Trophoblast cell (in vitro differentiated cells and primary cell): ENCODE results near the gene CELSR3.

ENCODE experiments used
- DNase-seq, 2 donors: peaks; one replicate each; pipeline ENCODE4 v3.0.0-alpha.2; 2016
- H2AFZ ChIP-seq: 2 replicates; pipeline ENCODE4 v1.6.1; 2013; ENCODE audit warnings: low read length, moderate library complexity, mild to moderate bottlenecking; ENCODE audit not compliant: insufficient read depth, poor library complexity
- H2AK5ac ChIP-seq: 2 replicates; pipeline ENCODE4 v1.6.1; 2013; ENCODE audit warnings: mild to moderate bottlenecking, low read length
- H2BK120ac ChIP-seq: 2 replicates; pipeline ENCODE4 v1.6.1; 2013; ENCODE audit warnings: low read length, mild to moderate bottlenecking, moderate library complexity; ENCODE audit not compliant: insufficient read depth, poor library complexity
- H2BK12ac ChIP-seq: 2 replicates; pipeline ENCODE4 v1.6.1; 2013; ENCODE audit warnings: mild to moderate bottlenecking, low read length, moderate library complexity
- H2BK5ac ChIP-seq: 2 replicates; pipeline ENCODE4 v1.6.1; 2013; ENCODE audit warnings: low read length, low read depth, moderate library complexity, mild to moderate bottlenecking; ENCODE audit not compliant: poor library complexity
- H3K14ac ChIP-seq: 2 replicates; pipeline ENCODE4 v1.6.1; 2013; ENCODE audit warnings: mild to moderate bottlenecking, low read length
- H3K18ac ChIP-seq: 2 replicates; pipeline ENCODE4 v1.6.1; 2013; ENCODE audit warnings: mild to moderate bottlenecking, low read length
- H3K23ac ChIP-seq: 2 replicates; pipeline ENCODE4 v1.6.1; 2013; ENCODE audit warnings: low read length
- H3K27ac ChIP-seq: 2 replicates; pipeline ENCODE4 v1.5.1; 2013; ENCODE audit warnings: low read depth, mild to moderate bottlenecking, inconsistent platforms, low read length, moderate library complexity
- H3K27me3 ChIP-seq: 2 replicates; pipeline ENCODE4 v1.6.1; 2013; ENCODE audit warnings: inconsistent platforms, mild to moderate bottlenecking, low read length, moderate library complexity; ENCODE audit not compliant: insufficient read depth
- H3K36me3 ChIP-seq, 2 experiments: 1 replicate in 1 of 2; 2 replicates in 1 of 2; pipeline ENCODE4 v1.6.1; 2013; ENCODE audit warnings: low read length in 2 of 2, mild to moderate bottlenecking in 2 of 2, moderate library complexity in 1 of 2; ENCODE audit not compliant: insufficient read depth in 2 of 2, control insufficient read depth in 1 of 2
- H3K4ac ChIP-seq: 2 replicates; pipeline ENCODE4 v1.6.1; 2013; ENCODE audit warnings: low read depth, mild to moderate bottlenecking, low read length, moderate library complexity
- H3K4me1 ChIP-seq, 2 experiments: 1 replicate in 1 of 2; 2 replicates in 1 of 2; pipeline ENCODE4 v1.6.1; 2013; ENCODE audit warnings: low read length in 2 of 2, mild to moderate bottlenecking in 2 of 2, moderate library complexity in 1 of 2; ENCODE audit not compliant: insufficient read depth in 2 of 2, control insufficient read depth in 1 of 2
- H3K4me2 ChIP-seq: 2 replicates; pipeline ENCODE4 v1.6.1; 2013; ENCODE audit warnings: inconsistent platforms, mild to moderate bottlenecking, low read length, moderate library complexity
- H3K4me3 ChIP-seq: 2 replicates; pipeline ENCODE4 v1.5.1; 2013; ENCODE audit warnings: mild to moderate bottlenecking, low read depth, low read length, inconsistent platforms
- H3K79me1 ChIP-seq: one replicate; pipeline ENCODE4 v1.6.1; 2013; ENCODE audit warnings: low read length
- H3K79me2 ChIP-seq: 2 replicates; pipeline ENCODE4 v1.6.1; 2013; ENCODE audit warnings: low read length, mild to moderate bottlenecking; ENCODE audit not compliant: control insufficient read depth, insufficient read depth, poor library complexity
- H3K9ac ChIP-seq: 2 replicates; pipeline ENCODE4 v1.6.1; 2013; ENCODE audit warnings: mild to moderate bottlenecking, low read length
- H3K9me3 ChIP-seq: 2 replicates; pipeline ENCODE4 v1.6.1; 2013; ENCODE audit warnings: low read depth, mild to moderate bottlenecking, control low read depth, inconsistent platforms, low read length; ENCODE audit not compliant: insufficient read depth
- H4K12ac ChIP-seq: 2 replicates; pipeline ENCODE4 v1.6.1; 2013; ENCODE audit warnings: low read depth, mild to moderate bottlenecking, low read length, moderate library complexity
- H4K8ac ChIP-seq: 2 replicates; pipeline ENCODE4 v1.6.1; 2013; ENCODE audit warnings: low read depth, mild to moderate bottlenecking, low read length, moderate library complexity
- H4K91ac ChIP-seq: one replicate; pipeline ENCODE4 v1.6.1; 2013; ENCODE audit warnings: low read depth, mild to moderate bottlenecking, low read length, moderate library complexity
- WGBS: extraction: QIAGEN DNeasy Blood & Tissue Kit; methylation state at CpG from one replicate; pipeline ENCODE4 v1.1.7; 2013; ENCODE audit warnings: missing lambda C conversion rate; ENCODE audit not compliant: insufficient read length, insufficient coverage; ENCODE audit errors: extremely low coverage; 5-methylcytosine and 5-hydroxymethylcytosine counted together

CELSR3 gene

GRCh38 chr3:48664313-48664644 lies 1.6 kb upstream of the CELSR3 start:
- H2BK120ac ChIP-seq = no peak overlapping the region
- no peak overlapping the region for H3K14ac ChIP-seq
- no peak overlapping the region for H2AK5ac ChIP-seq
- no CpG with 5 or more reads among the region's 11 CpGs for WGBS
- H3K27me3 ChIP-seq = no peaks in the 10 kb centered on the region
- H3K18ac ChIP-seq = no peak overlapping the region
- H3K4ac ChIP-seq = no peak overlapping the region
- no peak overlapping the region for H3K27ac ChIP-seq
- peaks cover 16% of the 10 kb centered on the region for H3K9me3 ChIP-seq
- H3K4me1 ChIP-seq = peaks cover 10 to 14% of the 10 kb centered on the region in 2 experiments
- H4K12ac ChIP-seq = no peak overlapping the region
- H3K4me2 ChIP-seq = no peak overlapping the region
- no peak overlapping the region for H3K4me3 ChIP-seq
- H4K8ac ChIP-seq = no peak overlapping the region
- H3K79me1 ChIP-seq = peaks cover 9% of the 10 kb centered on the region
- H3K23ac ChIP-seq = no peak overlapping the region
- no peak overlapping the region for H2AFZ ChIP-seq
- no peak overlapping the region for H2BK12ac ChIP-seq
- no peak overlapping the region for H2BK5ac ChIP-seq
- no peak overlapping the region for H4K91ac ChIP-seq
- DNase-seq = no peak
- H3K36me3 ChIP-seq = no peaks in the 10 kb centered on the region
- no peaks in the 10 kb centered on the region for H3K79me2 ChIP-seq
- no peak overlapping the region for H3K9ac ChIP-seq

GRCh38 chr3:48663489-48664312 lies 1.0 kb upstream of the CELSR3 start:
- Histone ChIP-seq H3K27me3 (no peaks in the 10 kb centered on the region), H3K9ac (peak overlapping the region; percentile 36), H2BK12ac (peak overlapping the region; percentile 25), H3K23ac (no peak overlapping the region), H3K18ac (peak overlapping the region; percentile 78), H3K14ac (peak overlapping the region; percentile 81), H3K4ac (peak overlapping the region; percentile 45), H3K79me1 (peaks cover 9% of the 10 kb centered on the region), H4K91ac (peak overlapping the region; percentile 85), H2BK5ac (peak overlapping the region; percentile 90), H3K27ac (peak overlapping the region; percentile 89), H2AFZ (peak overlapping the region; percentile 71), H4K12ac (peak overlapping the region; percentile 75), H2AK5ac (peak overlapping the region; percentile 38), H3K4me3 (peak overlapping the region; percentile 71), H3K4me2 (peak overlapping the region; percentile 63), H3K9me3 (peaks cover 21% of the 10 kb centered on the region), H2BK120ac (peak overlapping the region; percentile 70), H3K79me2 (no peaks in the 10 kb centered on the region), H3K36me3 (no peaks in the 10 kb centered on the region), H3K4me1 (peaks cover 10 to 14% of the 10 kb centered on the region in 2 experiments), H4K8ac (peak overlapping the region; percentile 88)
- whole genome bisulfite sequencing = no CpG with 5 or more reads among the region's 66 CpGs
- DNase-seq = peak; percentile 99

- Histone ChIP-seq H3K27me3 (no peaks in the 10 kb centered on the region), H3K9ac (no peak overlapping the region), H3K23ac (no peak overlapping the region), H3K79me1 (peaks cover 9% of the 10 kb centered on the region), H3K4ac (no peak overlapping the region), H2AK5ac (no peak overlapping the region), H3K4me2 (peak overlapping the region; percentile 98), H4K91ac (no peak overlapping the region), H4K12ac (no peak overlapping the region), H3K36me3 (no peaks in the 10 kb centered on the region), H3K18ac (no peak overlapping the region), H3K14ac (no peak overlapping the region), H4K8ac (no peak overlapping the region), H3K4me1 (peaks cover 10 to 14% of the 10 kb centered on the region in 2 experiments), H2BK120ac (no peak overlapping the region), H3K4me3 (peak overlapping the region; percentile 71), H3K9me3 (peaks cover 23% of the 10 kb centered on the region), H3K27ac (no peak overlapping the region), H2AFZ (no peak overlapping the region), H2BK12ac (no peak overlapping the region), H2BK5ac (no peak overlapping the region), H3K79me2 (no peaks in the 10 kb centered on the region)
- no CpG with 5 or more reads among the region's 46 CpGs for WGBS
- DNase-seq = peak in 1 of 2 donors; percentile 31
These were observed 437 bp downstream of the CELSR3 start for GRCh38 chr3:48662145-48662752.

- no peak overlapping the region for H3K4ac ChIP-seq
- peak overlapping the region; percentile 59 for H3K4me3 ChIP-seq
- DNase-seq = peak; percentile 59 to 73
- H3K36me3 ChIP-seq = no peaks in the 10 kb centered on the region
- no peak overlapping the region for H3K9ac ChIP-seq
- H2BK5ac ChIP-seq = no peak overlapping the region
- H2AK5ac ChIP-seq = no peak overlapping the region
- WGBS = no CpG with 5 or more reads among the region's 67 CpGs
- H3K14ac ChIP-seq = no peak overlapping the region
- H3K79me2 ChIP-seq = no peaks in the 10 kb centered on the region
- H4K91ac ChIP-seq = no peak overlapping the region
- no peak overlapping the region for H3K23ac ChIP-seq
- H3K27ac ChIP-seq = no peak overlapping the region
- H3K79me1 ChIP-seq = peaks cover 9% of the 10 kb centered on the region
- H3K9me3 ChIP-seq = peaks cover 28% of the 10 kb centered on the region
- H3K4me1 ChIP-seq = peaks cover 10 to 15% of the 10 kb centered on the region in 2 experiments
- no peak overlapping the region for H3K18ac ChIP-seq
- H3K4me2 ChIP-seq = peak overlapping the region; percentile 98
- H2BK120ac ChIP-seq = no peak overlapping the region
- no peak overlapping the region for H4K8ac ChIP-seq
- no peaks in the 10 kb centered on the region for H3K27me3 ChIP-seq
- no peak overlapping the region for H2AFZ ChIP-seq
- no peak overlapping the region for H4K12ac ChIP-seq
- no peak overlapping the region for H2BK12ac ChIP-seq
These were observed 1.1 kb downstream of the CELSR3 start for GRCh38 chr3:48661501-48662144.
